ENCODE data around the gene PELI1.

The PELI1 gene

DNA sequence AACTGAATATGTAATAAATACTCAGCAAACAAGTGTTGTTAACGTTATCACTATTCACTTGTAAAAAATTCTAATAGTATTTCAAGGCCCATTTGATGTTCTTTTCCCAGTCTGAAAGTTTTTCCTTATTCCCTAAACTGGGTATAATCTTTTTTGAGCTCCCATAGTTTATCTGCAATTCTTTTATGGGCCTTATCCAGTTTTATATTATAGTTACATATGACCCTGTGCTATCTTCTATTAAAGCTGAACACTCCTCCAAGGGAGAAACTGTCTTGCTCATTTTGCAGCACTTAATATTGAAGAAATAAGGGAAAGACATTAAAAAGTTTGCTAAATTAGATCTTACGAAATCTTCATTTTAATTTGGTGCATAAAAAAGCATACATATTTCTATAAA is 13.9 kb downstream of the PELI1 start:
- TF ChIP-seq TOX (CRISPR knock-in tag; IDR thresholded peaks at IDR 0.05; ENCODE audit: borderline replicate concordance) (no peak), ZNF70 (CRISPR knock-in tag; IDR thresholded peaks at IDR 0.05) (no peak), CSDC2 (CRISPR knock-in tag; IDR thresholded peaks at IDR 0.05) (no peak), ZFP30 (CRISPR knock-in tag; IDR thresholded peaks at IDR 0.05) (no peak), PATZ1 (CRISPR knock-in tag; IDR thresholded peaks at IDR 0.05; ENCODE audit: borderline replicate concordance) (no peak), ARNTL (CRISPR knock-in tag; IDR thresholded peaks at IDR 0.05; ENCODE audit: borderline replicate concordance, low read depth) (no peak), ZNF8 (CRISPR knock-in tag; IDR thresholded peaks at IDR 0.05) (no peak), CREB5 (CRISPR knock-in tag; IDR thresholded peaks at IDR 0.05; ENCODE audit: low read depth) (no peak), ZC3H10 (CRISPR knock-in tag; IDR thresholded peaks at IDR 0.05) (no peak), ESRRG (CRISPR knock-in tag; IDR thresholded peaks at IDR 0.05) (no peak)
- TF ChIP-seq, protein P1, sequence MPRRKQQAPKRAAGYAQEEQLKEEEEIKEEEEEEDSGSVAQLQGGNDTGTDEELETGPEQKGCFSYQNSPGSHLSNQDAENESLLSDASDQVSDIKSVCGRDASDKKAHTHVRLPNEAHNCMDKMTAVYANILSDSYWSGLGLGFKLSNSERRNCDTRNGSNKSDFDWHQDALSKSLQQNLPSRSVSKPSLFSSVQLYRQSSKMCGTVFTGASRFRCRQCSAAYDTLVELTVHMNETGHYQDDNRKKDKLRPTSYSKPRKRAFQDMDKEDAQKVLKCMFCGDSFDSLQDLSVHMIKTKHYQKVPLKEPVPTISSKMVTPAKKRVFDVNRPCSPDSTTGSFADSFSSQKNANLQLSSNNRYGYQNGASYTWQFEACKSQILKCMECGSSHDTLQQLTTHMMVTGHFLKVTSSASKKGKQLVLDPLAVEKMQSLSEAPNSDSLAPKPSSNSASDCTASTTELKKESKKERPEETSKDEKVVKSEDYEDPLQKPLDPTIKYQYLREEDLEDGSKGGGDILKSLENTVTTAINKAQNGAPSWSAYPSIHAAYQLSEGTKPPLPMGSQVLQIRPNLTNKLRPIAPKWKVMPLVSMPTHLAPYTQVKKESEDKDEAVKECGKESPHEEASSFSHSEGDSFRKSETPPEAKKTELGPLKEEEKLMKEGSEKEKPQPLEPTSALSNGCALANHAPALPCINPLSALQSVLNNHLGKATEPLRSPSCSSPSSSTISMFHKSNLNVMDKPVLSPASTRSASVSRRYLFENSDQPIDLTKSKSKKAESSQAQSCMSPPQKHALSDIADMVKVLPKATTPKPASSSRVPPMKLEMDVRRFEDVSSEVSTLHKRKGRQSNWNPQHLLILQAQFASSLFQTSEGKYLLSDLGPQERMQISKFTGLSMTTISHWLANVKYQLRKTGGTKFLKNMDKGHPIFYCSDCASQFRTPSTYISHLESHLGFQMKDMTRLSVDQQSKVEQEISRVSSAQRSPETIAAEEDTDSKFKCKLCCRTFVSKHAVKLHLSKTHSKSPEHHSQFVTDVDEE (CRISPR knock-in tag; IDR thresholded peaks at IDR 0.05) = no peak
- ATAC-seq = no peak

- no peak for TF ChIP-seq TCF4 (CRISPR knock-in tag; IDR thresholded peaks at IDR 0.05; ENCODE audit: borderline replicate concordance)
- TF ChIP-seq PPARA (CRISPR knock-in tag; IDR thresholded peaks at IDR 0.05; ENCODE audit: borderline replicate concordance) = no peak
- TF ChIP-seq BACH2 (CRISPR knock-in tag; IDR thresholded peaks at IDR 0.05; ENCODE audit: borderline replicate concordance) = no peak
- TF ChIP-seq ISL1 (CRISPR knock-in tag; IDR thresholded peaks at IDR 0.05) = no peak
- TF ChIP-seq ARNTL (CRISPR knock-in tag; IDR thresholded peaks at IDR 0.05; ENCODE audit: borderline replicate concordance, low read depth) = no peak
- ATAC-seq = no peak
These were observed 15.3 kb downstream of the PELI1 start for GRCh38 chr2:64128943-64129391.

- no peak for ATAC-seq
- no peak for TF ChIP-seq CREB5 (CRISPR knock-in tag; IDR thresholded peaks at IDR 0.05; ENCODE audit: low read depth)
- TF ChIP-seq ZNF565 (CRISPR knock-in tag; conservative IDR thresholded peaks at IDR 0.05; ENCODE audit: low read depth) = no peak
- TF ChIP-seq ZC3H10 (CRISPR knock-in tag; IDR thresholded peaks at IDR 0.05) = no peak
- no peak for TF ChIP-seq OSR1 (CRISPR knock-in tag; IDR thresholded peaks at IDR 0.05)
These were observed 15.8 kb downstream of the PELI1 start for GRCh38 chr2:64128406-64128805.

DNA sequence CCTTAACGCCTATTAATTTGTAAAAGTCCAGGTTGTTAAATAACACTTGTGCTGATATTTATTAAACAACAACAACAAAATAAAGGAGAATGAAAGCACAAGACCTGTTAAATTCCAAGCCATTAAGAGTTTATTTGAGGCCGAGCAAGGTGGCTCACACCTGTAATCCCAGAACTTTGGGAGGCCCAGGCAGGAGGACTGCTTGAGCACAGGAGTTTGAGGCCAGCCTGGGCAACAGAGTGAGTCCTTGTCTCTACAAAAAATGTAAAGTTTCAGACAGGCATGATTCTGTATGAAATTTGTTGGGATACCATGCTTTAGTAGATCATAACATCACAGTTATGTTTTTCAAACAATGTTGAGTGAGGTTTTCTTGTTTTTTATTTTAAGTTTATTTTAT is 17.1 kb downstream of the PELI1 start:
- TF ChIP-seq SNAI2 (CRISPR knock-in tag; IDR thresholded peaks at IDR 0.05) (no peak), ZFP3 (CRISPR knock-in tag; IDR thresholded peaks at IDR 0.05) (no peak), PPARA (CRISPR knock-in tag; IDR thresholded peaks at IDR 0.05; ENCODE audit: borderline replicate concordance) (no peak), ZC3H10 (CRISPR knock-in tag; IDR thresholded peaks at IDR 0.05) (no peak)
- TF ChIP-seq, protein P2, sequence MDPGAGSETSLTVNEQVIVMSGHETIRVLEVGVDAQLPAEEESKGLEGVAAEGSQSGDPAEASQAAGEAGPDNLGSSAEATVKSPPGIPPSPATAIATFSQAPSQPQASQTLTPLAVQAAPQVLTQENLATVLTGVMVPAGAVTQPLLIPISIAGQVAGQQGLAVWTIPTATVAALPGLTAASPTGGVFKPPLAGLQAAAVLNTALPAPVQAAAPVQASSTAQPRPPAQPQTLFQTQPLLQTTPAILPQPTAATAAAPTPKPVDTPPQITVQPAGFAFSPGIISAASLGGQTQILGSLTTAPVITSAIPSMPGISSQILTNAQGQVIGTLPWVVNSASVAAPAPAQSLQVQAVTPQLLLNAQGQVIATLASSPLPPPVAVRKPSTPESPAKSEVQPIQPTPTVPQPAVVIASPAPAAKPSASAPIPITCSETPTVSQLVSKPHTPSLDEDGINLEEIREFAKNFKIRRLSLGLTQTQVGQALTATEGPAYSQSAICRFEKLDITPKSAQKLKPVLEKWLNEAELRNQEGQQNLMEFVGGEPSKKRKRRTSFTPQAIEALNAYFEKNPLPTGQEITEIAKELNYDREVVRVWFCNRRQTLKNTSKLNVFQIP (CRISPR knock-in tag; IDR thresholded peaks at IDR 0.05; ENCODE audit: borderline replicate concordance, low read depth) = no peak
- no peak for ATAC-seq

Measured in SK-N-SH treated with all-trans-retinoic acid at 6 μM for 48 hours (cell line).